Fibroblast of peridontal ligament (primary cell): Measurements from ENCODE around the gene STAT5B.
"Not testable (repeated sequence)": the region's sequence is repeated elsewhere in the genome, so short reads cannot be mapped to it uniquely, and the experiment has no call there.

Source experiments
- DNase-seq: peaks from one replicate; pipeline ENCODE4 v3.0.0-alpha.2; 2010; ENCODE audit errors: extremely low read depth

STAT5B gene

DNA sequence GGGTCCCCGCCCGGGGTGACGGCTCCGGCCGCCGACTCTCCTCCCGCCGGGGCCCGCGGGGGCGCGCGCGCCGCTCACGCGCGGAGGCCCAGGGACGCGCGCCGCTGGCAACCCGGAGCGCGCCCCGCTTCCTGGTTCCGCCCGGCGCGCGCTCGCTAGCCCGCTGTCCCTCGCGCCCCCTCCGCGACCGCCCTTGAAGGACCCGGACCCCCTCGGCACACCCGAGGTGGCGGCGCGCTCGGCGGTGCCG, at the start of gene STAT5B:
Gene STAT5B (minus strand): TSS at position 33 of the 250 bp plus-strand sequence. CDS start 44,264 bp downstream, outside the sequence.
- DNase-seq: peak; percentile 33

DNA sequence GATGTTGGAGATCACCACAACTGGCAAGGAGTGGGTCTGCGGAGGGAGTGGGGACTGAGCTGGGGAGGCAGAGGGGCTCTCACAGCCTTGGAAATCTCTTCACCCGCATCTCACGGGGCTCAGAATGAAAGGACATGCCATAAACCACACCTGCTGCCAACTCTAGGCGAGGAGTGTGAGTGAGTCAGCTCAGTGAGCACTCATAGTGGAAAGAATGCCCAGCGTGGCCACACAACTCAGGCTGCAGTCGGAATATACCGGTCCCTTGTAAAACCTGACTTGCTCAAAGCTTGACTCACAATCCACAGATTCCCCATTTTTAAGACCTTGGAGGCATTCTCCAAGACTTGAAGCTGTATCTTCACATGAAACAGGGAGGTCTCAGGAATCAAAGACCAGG, 48.8 kb upstream of the STAT5B start:
- peak; percentile 75 for DNase-seq

DNA sequence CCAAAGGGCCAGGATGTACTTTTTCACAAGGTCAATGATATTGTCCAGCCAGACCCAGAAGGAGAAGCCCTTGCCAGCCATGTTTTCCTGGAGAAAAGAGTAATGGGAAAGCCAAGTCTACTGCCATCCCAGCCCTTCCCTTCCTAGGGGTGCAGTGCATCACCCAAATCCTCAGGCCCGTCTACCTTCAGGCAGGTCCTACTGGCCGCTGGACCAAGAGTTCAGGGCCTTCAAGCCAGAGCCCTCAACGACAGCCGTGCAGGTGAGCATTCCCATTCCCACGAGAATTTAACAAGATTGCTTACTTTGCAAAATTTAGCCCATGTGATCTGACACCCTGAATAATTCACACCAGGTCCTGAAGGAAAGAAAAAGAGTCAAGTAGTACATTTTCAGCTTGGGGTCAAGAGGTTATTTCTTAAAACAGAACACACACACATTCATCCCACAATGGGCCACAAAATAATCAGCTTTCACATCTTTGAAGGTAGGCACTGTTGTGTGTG, 47.1 kb upstream of the STAT5B start:
- no peak for DNase-seq

DNA sequence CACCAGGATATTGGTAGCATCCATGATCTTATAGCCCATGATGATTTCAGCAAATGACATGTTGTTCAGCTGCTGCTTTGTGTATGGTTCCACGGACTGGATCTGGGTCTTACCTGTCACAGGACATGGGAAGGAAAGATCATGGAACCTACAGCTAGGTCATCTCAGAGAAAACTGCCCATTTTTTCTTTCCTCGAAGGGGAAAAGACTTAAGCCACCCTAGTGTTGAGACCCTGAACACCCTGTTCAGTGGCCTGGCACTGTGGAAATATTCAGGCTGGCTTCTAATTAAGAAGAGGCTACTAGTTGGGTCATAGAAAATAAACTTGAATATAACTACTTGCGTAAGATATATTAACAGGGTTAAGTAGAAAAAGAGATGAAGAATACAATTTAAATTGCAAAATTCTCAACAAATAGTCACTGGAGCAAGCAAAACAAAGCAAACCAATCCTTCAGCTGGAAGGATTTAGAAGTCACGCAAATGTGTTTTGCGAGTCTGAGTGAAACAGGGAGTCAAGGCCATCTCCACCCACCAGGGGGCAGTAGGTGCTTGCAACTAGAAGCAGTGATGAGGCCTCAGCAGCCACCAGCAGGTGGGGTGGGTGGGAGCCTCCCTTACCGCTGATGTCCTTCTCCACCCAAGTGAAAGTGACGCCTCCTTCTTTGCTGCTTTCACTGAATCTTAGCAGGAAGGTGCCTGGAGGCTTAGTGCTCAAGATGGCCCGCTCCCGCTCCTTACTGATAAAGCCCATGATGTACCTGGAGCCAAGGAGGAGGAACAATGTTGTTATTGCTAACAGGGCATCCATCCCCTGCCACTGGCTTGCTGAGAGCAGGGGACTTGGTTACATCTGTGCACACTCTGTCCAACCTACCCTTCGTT, 46.4 kb upstream of the STAT5B start:
- peak; percentile 96 for DNase-seq

DNA sequence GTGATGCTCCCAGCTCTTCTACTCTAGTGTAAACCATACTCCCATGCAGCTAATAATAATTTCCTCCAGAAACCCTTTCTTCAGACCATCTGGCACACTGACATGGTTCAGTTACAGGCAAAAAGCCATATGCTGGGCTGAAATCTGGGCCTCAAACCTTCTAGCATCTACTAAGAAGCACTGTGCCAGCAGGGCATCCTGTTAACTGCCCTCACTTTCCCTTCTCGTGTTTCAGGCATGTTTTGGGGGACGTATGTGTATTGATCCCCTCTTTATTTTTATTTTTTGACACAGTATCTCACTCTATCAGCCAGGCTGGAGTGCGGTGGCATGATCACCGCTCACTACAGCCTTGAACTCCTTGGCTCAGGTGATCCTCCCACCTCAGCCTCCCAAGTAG, 45.4 kb upstream of the STAT5B start:
- DNase-seq: no peak

DNA sequence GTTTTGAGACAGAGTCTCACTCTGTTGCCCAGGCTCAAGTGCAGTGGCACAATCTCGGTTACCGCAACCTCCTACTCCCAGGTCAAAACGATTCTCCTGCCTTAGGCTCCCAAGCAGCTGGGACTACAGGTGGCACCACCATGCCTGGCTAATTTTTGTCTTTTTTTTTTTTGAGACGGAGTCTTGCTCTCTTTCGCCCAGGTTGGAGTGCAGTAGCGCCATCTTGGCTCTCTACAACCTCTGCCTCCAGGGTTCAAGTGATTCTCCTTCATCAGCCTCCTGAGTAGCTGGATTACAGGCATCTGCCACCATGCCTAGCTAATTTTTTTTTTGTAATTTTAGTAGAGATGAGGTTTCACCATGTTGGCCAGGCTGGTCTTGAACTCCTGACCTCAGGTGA, 41.8 kb upstream of the STAT5B start:
- DNase-seq: not testable (repeated sequence)

DNA sequence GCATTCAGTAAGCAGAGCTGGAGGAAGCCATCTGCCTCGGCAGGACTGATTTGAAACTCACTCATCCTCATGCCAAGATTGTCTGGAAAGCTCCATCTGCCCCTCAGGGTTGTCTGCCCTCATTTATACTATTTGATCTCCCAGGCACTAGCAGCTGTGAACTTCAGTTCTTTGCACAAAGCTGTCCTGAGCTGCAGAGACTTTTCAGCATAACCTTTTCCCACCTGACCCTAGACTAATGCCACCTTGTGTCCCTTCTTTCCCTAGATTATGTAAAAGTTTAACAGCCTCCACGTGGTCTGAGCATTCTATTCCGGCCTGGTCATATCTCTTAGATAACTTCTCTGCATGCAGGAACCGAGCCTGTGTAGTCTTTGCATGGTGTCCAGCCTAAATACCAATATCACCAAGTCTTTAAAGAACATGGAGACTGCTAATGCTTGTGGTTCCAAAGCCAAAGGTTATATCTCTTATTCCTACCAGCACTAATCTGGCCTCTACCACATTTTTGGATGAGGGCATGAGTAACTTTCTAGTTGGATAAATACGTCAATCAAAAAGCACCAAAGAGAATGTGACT, 41.2 kb upstream of the STAT5B start:
- no peak for DNase-seq

DNA sequence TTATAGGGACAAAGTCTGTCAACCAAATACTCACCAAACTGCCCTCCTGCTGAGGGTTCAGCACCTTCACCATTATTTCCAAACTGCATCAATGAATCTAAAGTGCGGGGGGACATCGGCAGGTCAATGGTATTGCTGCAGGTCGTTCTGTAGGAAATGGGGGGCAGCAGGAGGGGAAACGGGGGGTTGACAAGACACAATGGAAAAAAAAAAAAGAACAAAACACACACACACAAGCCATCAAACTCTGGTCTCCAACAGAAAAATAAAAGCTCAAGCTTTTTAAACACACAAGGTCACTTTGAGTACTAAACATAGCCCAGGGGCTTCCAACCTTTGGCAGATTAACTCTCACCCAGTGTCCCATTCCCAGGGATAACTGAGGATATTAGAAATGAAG, 40.6 kb upstream of the STAT5B start:
- no peak for DNase-seq

DNA sequence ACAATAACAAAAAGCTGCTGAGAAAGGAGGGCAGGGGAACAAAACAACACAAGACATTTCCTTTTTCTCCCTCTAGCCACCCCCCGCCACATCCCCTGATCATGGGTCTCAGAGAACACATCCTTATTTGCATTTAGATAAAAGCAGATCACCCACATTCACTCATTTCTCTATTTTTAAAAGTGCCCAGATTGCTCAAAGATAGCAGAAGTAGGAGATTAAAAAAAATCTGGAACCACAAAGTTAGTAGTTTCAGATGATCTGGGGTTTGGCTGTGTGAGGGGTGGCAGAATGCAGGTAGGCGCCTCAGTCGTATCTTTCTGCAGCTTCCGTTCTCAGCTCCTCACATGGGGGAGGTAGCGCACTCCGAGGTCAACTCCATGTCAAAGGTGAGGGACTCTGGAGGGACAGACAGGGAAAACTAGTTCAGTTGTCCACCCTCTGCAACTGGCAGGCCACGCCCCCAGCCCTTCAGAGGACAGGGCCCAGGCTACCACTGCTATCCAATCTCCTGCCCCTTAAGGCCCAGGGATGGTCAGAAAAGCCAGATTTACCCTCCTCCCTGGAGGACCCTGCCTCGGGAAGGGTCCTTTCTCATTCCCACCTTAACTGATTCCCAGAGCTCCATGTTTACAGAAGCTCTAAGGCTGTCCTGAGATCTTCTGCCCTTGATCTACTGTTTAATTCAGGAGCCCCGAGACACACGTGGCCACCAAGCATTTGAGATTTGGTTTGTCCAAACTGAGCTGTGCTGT, 39.4 kb upstream of the STAT5B start:
- no peak for DNase-seq

DNA sequence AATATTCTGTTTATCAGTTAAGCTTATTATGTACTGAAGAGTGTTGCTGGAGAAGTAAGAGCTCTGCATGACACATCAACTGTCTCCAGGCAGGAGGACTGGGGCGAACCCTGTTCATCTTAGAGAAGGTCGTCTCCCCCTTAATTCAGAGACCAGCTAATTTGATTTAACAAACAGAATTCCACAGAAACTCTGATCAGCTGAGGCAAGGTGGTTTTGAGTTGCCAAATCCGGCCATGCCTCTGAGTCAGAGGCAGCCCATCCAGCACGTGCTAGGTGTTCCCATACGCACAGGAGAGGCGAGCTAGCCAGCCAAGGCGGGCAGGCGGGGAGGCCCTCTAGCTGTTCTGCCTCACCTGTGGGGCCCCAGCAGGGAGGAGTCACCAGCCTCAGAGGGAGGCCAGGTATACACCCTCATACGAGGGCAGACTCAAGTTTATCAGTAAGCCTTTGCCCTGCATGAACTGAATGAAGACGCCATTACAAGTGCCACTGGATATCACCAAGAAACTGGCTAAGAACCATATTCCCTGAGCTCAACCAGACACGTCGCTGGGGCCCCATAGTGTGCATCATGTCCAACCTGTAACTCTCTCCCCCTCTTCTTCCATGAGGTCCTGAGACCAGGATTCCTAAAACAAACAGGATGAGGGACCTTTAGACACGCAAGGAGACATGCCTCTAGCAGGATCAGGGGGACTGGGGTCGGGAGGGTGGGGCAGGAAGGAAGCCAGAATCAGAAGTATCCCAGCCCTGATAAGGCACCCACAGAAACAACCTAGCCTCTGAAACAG, 37.8 kb upstream of the STAT5B start:
- no peak for DNase-seq

DNA sequence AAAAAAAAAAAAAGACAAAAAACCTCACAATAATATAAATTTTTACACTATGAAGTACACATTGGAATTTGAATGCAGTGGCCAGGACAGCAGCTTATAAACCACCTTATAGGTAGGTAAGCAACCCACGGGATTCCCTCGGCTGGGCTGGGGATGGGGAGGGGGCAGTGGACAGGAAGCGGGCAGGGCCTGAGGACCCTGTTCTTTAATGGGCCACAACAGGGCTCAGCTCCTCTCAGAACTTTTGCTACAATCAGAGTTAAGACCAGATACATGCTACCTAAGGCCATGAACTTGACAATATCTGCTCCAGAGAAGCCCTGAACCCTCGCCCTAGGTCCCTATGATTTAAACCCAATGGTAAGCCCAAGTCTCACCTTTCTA, 37.2 kb upstream of the STAT5B start:
- DNase-seq: no peak

DNA sequence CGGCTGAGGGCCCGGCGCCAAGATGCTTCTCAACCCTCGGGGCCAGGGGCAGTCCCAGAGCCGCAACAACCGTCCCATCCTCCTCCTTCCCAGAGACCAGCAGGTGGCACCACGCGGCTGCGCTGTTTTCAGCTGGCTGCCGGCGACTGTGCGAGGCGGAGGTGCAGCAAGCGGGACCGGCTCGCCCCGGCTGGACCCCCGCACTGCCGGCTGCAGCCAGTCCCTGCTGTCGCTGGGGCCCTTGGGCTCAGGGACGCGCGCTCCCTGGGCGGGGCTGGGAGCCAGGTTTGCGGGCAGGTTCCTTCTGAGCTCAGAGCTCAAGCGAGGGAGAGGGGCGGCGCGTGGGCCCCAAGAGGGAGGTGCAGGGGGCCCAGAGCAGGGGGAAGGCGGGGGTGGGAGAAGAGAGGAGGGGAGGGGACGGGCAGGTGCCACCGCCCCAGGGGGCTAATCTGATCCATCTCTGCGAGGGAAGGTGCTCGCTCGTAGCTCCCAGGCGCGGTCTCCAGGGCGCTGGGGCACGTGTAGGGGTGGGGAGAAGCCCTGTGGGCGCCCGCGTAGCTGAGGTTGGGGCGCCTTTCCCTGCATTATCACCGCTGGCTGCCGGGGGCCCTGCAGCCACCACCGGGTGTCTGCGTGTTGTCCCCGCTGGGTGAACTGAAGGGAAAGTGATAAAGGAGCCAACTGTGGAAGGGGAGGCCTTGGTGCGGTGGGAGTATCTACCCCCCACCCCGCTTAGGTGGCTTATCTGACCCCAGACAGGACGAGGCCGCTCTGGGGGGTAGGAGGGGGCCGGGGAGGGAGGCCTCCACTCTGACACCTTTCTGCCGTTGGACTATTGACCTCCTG, 36.3 kb upstream of the STAT5B start:
- peak; percentile 76 for DNase-seq

DNA sequence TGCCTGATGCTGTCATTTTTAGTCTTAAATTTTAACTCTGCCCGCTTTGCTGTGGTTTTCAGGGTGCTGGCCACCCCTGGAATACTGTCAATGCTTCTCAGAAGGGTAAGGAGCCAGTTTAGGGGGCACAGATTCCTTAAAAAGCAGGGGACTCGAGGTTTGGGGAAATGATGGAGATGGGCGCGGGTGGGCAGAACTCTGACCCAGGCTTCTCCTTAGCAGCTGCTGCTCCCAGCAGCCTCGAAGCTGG, 35.8 kb upstream of the STAT5B start:
- DNase-seq: no peak

DNA sequence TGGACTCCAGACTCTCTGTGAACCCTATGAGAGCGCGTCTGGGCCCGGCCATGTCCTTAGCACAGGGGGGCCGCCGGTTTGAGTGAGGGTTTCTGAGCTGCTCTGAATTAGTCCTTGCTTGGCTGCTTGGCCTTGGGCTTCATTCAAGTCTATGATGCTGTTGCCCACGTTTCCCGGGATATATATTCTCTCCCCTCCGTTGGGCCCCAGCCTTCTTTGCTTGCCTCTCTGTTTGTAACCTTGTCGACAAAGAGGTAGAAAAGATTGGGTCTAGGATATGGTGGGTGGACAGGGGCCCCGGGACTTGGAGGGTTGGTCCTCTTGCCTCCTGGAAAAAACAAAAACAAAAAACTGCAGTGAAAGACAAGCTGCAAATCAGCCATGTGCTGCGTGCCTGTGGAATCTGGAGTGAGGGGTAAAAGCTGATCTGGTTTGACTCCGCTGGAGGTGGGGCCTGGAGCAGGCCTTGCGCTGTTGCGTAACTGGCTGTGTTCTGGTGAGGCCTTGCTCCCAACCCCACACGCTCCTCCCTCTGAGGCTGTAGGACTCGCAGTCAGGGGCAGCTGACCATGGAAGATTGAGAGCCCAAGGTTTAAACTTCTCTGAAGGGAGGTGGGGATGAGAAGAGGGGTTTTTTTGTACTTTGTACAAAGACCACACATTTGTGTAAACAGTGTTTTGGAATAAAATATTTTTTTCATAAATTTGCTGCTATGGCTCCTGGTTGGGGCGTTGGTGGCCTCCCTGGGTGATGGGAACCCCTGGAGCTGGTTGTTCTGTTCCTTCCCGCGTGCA, 35.2 kb upstream of the STAT5B start:
- peak; percentile 94 for DNase-seq

DNA sequence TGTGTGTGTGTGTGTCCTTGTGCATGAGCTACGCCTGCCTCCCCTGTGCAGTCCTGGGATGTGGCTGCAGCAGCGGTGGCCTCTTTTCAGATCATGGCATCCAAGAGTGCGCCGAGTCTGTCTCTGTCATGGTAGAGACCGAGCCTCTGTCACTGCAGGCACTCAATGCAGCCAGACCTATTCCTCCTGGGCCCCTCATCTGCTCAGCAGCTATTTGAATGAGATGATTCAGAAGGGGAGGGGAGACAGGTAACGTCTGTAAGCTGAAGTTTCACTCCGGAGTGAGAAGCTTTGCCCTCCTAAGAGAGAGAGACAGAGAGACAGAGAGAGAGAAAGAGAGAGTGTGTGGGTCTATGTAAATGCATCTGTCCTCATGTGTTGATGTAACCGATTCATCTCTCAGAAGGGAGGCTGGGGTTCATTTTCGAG, 34.6 kb upstream of the STAT5B start:
- no peak for DNase-seq

DNA sequence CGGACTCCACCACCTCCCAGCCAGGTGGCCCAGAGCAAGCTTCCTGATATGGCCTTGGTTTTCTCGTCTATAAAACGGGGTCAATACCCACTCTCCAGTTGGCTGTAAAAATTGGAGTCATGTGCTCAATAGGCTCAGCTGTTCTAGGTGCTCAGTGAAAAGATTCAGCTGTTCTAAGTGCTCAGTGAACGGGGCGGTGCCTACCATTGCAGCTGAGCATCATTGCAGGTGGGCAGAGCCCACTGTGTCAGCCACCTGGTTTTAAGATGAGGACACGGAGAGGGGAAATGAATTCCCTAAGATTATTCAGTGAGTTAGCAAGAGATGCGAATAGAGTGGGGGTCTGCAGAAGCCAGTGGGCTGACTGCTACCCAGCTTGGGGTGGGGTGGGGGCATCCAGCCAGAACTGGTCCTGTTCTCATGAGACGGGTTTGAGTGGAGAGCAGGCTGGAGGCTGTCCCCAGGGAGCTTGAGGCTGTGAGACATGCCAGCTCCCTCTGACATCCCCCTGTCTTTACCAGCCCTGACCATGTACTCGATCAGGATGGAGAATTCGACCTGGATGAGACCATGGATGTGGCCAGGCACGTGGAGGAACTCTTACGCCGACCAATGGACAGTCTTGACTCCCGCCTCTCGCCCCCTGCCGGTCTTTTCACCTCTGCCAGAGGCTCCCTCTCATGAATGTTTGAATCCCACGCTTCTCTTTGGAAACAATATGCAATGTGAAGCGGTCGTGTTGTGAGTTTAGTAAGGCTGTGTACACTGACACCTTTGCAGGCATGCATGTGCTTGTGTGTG, 34.0 kb upstream of the STAT5B start:
- no peak for DNase-seq

DNA sequence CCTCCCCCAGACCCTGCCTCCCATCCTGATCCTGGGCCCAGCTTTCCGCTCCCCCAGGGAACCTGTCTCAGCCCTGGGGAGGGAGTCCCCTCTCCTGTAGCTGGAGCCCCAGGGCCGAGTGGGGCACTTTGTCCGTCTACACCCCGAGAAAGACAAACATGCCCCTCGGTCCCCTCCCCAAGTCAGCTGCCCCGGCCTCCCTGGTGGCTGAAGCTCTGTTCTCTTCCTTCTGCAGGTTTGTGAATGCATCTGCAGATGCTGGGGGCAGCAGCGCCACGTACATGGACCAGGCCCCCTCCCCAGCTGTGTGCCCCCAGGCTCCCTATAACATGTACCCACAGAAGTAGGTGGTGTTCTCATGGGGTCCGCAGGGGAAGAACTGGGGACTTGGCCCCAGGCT, 33.0 kb upstream of the STAT5B start:
- no peak for DNase-seq

DNA sequence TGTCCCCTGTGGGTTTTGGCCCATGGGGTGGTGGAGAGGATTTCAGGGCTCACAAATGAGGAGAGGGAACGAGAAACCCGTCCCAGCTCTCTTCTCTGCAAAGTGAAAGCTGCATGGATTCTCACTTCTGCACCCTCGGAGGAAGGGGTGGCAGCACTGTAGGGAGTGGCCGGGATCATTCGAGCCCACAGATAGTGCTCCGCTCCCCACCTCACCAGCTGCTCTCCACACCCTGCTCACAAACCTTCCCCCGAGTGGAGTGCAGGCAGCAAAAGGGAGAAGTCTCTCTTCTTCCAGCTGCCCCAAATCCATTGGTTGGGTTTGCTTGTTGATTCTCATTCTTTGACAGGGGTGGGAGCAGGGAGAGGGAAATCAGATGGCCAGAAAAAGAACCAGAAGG, 32.3 kb upstream of the STAT5B start:
- no peak for DNase-seq

DNA sequence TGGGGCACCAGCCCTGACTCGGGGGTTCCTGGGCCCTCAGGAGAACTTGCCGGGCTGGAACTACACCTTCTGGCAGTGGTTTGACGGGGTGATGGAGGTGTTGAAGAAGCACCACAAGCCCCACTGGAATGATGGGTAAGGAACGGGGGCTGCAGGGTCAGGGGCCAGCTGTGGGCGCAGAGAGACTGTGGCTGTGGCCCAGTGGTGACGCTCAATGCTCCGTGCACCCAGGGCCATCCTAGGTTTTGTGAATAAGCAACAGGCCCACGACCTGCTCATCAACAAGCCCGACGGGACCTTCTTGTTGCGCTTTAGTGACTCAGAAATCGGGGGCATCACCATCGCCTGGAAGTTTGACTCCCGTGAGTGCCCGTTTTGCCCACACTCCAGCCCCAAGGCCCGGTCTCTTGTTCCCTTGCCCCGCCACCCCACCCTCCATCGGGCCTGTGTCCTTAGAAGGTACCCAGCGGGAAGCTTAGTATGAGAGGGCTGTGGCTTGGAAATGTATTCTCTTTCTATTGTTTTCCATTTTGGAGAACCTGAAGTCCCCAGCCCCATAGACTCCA, 31.3 kb upstream of the STAT5B start:
- no peak for DNase-seq

DNA sequence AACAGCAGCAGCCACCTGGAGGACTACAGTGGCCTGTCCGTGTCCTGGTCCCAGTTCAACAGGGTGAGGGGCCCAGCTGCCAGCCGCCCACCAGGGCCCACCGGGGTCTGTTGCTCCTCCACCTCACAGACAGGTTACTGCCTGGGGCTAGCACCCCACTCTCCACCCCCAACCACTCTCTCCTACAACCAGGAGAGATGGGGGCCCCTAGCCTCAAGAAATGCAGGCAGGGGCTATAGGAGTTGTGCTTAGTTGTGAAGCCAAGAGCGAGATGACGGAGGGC, 30.1 kb upstream of the STAT5B start:
- no peak for DNase-seq
